HFFc6 (cell line): ENCODE measurements around the gene H6PD. TPM values are rescaled to one million over a fixed set of nuclear protein-coding genes. Genes with fewer than 3 reads are reported as not detected.

Experiments
- DNase-seq: peaks from one replicate; pipeline ENCODE4 v3.0.0-alpha.2; 2018
- H3K27ac Mint-ChIP-seq: 2 replicates; pipeline ENCODE4 v1.8.0; 2020; ENCODE audit warnings: mild to moderate bottlenecking, mixed read lengths
- H3K27me3 Mint-ChIP-seq: 2 replicates; pipeline ENCODE4 v1.8.0; 2021; ENCODE audit warnings: mild to moderate bottlenecking, moderate library complexity, mixed read lengths; ENCODE audit not compliant: insufficient read depth
- H3K36me3 Mint-ChIP-seq: 2 replicates; pipeline ENCODE4 v1.8.0; 2021; ENCODE audit warnings: low read depth, mixed read lengths
- H3K4me1 Mint-ChIP-seq: 2 replicates; pipeline ENCODE4 v1.8.0; 2020; ENCODE audit warnings: low read depth, mixed read lengths
- H3K4me3 Mint-ChIP-seq: 2 replicates; pipeline ENCODE4 v1.8.0; 2020; ENCODE audit warnings: mild to moderate bottlenecking, moderate library complexity, mixed read lengths
- H3K9me3 Mint-ChIP-seq: 2 replicates; pipeline ENCODE4 v1.8.0; 2020; ENCODE audit warnings: mild to moderate bottlenecking, mixed read lengths
- CTCF ChIP-seq: fragments of 200-600 bp; sonication (generic); IDR thresholded peaks from 2 replicates; pipeline ENCODE4 v1.5.0; 2021; ENCODE audit warnings: antibody characterized with exemption, mild to moderate bottlenecking
- total RNA-seq, 6 experiments: library from RNA; stranded (reverse); fragmentation: NEBNext Ultra II Directional; extraction: Animal tissue kit (Norgen Biotek cat#: 25700); gene quantifications; 2 replicates in 1 of 6; 3 replicates in 5 of 6; pipeline ENCODE4 v1.2.3, GENCODE V29; 2021

Gene H6PD
- total RNA-seq, 6 experiments from 2014 or later, result 14.6 to 19.6 (median 16.1) TPM

- TF ChIP-seq CTCF, result no peak
- Mint-ChIP-seq H3K9me3 (no peaks in the 10 kb centered on the region), H3K4me1 (peaks cover 24% of the 10 kb centered on the region), H3K27ac (no peak overlapping the region), H3K27me3 (no peaks in the 10 kb centered on the region), H3K36me3 (0 out of 2 replicates have a peak, but pooled peaks cover 3% of the 10 kb centered on the region), H3K4me3 (no peak overlapping the region)
- DNase-seq, result no peak
Measured at GRCh38 chr1:9312168-9312720, 77.7 kb downstream of the H6PD start.

DNA sequence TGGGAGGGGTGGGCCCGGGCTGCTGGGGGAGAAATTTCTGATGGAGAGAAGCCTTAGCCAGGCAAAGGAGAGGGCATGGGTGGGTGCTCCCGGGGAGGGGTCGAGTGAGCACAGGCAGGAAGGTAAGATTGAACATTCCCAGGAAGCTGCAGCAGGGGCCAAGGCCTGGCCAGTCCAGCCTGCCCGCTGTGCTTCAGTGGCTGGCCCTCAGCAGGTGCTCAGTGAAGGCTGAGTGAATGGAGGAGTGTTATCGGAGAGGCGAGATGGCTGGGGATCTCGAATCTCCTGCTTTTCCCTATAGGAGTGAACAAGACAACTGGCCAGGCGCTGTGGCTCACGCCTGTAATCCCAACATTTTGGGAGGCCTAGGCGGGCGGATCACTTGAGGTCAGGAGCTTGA lies 79.0 kb downstream of the H6PD start:
- Mint-ChIP-seq H3K9me3 (no peaks in the 10 kb centered on the region), H3K36me3 (no peaks in the 10 kb centered on the region), H3K4me3 (no peak overlapping the region), H3K27ac (no peak overlapping the region), H3K27me3 (no peaks in the 10 kb centered on the region), H3K4me1 (peaks cover 31% of the 10 kb centered on the region)
- no peak for TF ChIP-seq CTCF
- DNase-seq, result no peak

DNA sequence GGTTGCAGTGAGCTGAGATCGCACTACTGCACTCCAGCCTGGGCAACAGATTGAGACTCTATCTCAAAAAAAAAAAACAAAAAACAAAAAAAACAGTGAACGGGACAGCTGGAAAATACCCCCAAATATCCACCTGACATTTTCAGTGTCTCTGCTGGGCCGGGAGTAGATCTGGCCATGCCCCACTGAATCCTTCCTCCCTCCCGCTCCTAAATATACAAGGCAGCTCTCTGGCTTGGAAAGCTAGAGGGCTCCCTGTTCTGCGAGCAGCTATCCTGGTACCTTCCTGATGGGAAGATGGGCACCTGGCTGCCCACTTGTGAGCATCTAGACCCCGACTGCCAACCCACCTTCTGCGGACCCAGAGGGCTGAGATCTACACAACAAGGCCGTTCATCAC lies 79.5 kb downstream of the H6PD start:
- peaks cover 31% of the 10 kb centered on the region for H3K4me1 Mint-ChIP-seq
- H3K27ac Mint-ChIP-seq, result no peak overlapping the region
- DNase-seq, result no peak
- H3K36me3 Mint-ChIP-seq, result no peaks in the 10 kb centered on the region
- no peaks in the 10 kb centered on the region for H3K27me3 Mint-ChIP-seq
- no peak for TF ChIP-seq CTCF
- no peak overlapping the region for H3K4me3 Mint-ChIP-seq
- no peaks in the 10 kb centered on the region for H3K9me3 Mint-ChIP-seq

GRCh38 chr1:9314711-9315379 lies 80.3 kb downstream of the H6PD start:
- no peak for TF ChIP-seq CTCF
- DNase-seq, result no peak
- H3K9me3 Mint-ChIP-seq, result no peaks in the 10 kb centered on the region
- peak overlapping the region; percentile 93 for H3K27ac Mint-ChIP-seq
- no peak overlapping the region; the same call in 1 of the 2 replicates for H3K4me3 Mint-ChIP-seq
- H3K36me3 Mint-ChIP-seq, result no peaks in the 10 kb centered on the region
- peaks cover 31% of the 10 kb centered on the region for H3K4me1 Mint-ChIP-seq
- H3K27me3 Mint-ChIP-seq, result no peaks in the 10 kb centered on the region

DNA sequence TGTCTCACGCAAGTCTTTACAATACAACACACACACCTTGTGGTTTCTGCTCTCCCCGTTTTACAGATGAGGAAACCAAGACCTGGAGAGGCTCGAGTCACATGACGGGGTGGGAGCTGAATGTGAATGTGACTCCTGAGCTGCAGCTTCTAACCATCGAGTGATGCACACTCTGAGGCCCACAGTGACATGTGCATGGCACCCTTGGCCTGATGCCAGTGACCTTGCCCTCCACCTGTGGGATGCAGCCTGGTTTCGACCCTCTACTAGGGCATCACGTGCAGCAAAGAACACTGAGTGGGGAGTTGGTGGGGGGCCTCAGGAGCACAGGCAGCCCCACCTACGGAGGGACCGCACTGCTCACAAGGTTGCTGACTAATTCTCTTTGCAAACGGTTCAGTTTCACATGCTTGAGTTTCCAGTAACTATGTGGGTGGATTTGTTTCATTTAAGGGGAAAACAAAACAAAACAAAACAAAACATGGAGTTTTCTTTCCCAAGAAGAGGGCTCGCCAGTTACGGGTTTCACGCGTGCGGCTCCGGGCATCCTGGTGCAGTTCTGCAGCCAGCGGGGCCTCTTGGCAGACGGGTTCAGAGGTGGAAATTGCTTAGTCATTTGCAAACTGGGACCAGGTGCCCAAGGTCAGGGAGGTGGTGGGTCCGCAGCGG lies 81.0 kb downstream of the H6PD start:
- Mint-ChIP-seq H3K4me3 (peak overlapping the region; percentile 46; the same call in 1 of the 2 replicates), H3K27ac (peak overlapping the region; percentile 93), H3K4me1 (peaks cover 31% of the 10 kb centered on the region), H3K36me3 (no peaks in the 10 kb centered on the region), H3K27me3 (no peaks in the 10 kb centered on the region), H3K9me3 (no peaks in the 10 kb centered on the region)
- DNase-seq, result peak; percentile 63
- TF ChIP-seq CTCF, result no peak
